22Rv1 (cell line): ENCODE results near the gene ZBTB20.

Experiments used
- CTCF ChIP-seq: fragments of 450-650 bp; IDR thresholded peaks from 2 replicates; pipeline ENCODE4 v1.5.1; 2017; ENCODE audit warnings: mild to moderate bottlenecking
- ZFX ChIP-seq: fragments of 450-650 bp; IDR thresholded peaks from 2 replicates; pipeline ENCODE4 v1.6.1; 2017; ENCODE audit warnings: antibody characterized with exemption, borderline replicate concordance

- no peak for TF ChIP-seq CTCF
- no peak for TF ChIP-seq ZFX
Measured at GRCh38 chr3:114609973-114610630, 537.0 kb downstream of the ZBTB20 start.
